ENCODE results near the gene PCNX2.

DNA sequence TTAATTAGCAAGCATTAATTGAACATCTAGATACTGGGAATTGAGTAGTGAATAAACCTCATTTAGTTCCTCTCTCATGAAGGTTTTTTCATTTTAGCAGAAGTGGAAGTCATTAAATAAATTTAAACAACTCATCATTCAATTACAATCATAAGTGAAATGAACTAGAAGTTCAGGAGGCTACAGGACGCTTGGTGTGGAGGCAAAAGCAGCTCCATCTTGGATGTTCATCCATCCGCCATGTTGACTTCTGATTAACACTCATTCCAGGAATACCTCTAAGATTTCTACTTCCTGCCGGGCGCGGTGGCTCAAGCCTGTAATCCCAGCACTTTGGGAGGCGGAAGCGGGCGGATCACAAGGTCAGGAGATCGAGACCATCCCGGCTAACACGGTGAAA, 356.6 kb downstream of the PCNX2 start:
- TF ChIP-seq, protein P1, sequence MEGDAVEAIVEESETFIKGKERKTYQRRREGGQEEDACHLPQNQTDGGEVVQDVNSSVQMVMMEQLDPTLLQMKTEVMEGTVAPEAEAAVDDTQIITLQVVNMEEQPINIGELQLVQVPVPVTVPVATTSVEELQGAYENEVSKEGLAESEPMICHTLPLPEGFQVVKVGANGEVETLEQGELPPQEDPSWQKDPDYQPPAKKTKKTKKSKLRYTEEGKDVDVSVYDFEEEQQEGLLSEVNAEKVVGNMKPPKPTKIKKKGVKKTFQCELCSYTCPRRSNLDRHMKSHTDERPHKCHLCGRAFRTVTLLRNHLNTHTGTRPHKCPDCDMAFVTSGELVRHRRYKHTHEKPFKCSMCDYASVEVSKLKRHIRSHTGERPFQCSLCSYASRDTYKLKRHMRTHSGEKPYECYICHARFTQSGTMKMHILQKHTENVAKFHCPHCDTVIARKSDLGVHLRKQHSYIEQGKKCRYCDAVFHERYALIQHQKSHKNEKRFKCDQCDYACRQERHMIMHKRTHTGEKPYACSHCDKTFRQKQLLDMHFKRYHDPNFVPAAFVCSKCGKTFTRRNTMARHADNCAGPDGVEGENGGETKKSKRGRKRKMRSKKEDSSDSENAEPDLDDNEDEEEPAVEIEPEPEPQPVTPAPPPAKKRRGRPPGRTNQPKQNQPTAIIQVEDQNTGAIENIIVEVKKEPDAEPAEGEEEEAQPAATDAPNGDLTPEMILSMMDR (IDR thresholded peaks at IDR 0.05): no peak
- no peak for TF ChIP-seq POLR2A (IDR thresholded peaks at IDR 0.05)

Data from testis (tissue), 2 donors.